Osteoblast (primary cell): Measurements from ENCODE around the gene KAT6B. TPM values are rescaled to one million over a fixed set of nuclear protein-coding genes. Genes with fewer than 3 reads are reported as not detected.
A peak's percentile ranks its signal among the peaks of the same experiment; 100 is the strongest.

ENCODE experiments used
- DNase-seq: peaks from one replicate; pipeline ENCODE4 v3.0.0; 2011; ENCODE audit warnings: low spot score, mixed read lengths; ENCODE audit not compliant: insufficient read length; ENCODE audit errors: missing footprints
- H2AFZ ChIP-seq: 2 replicates; pipeline ENCODE4 v1.6.0; 2011; ENCODE audit warnings: mild to moderate bottlenecking, low read length
- H3K27ac ChIP-seq: 2 replicates; pipeline ENCODE4 v1.5.1; 2011; ENCODE audit warnings: mild to moderate bottlenecking, low read depth, low read length, moderate library complexity
- H3K27me3 ChIP-seq: 2 replicates; pipeline ENCODE4 v1.6.0; 2012; ENCODE audit warnings: mild to moderate bottlenecking, control low read depth, inconsistent platforms, low read length, moderate library complexity; ENCODE audit not compliant: insufficient read depth
- H3K36me3 ChIP-seq: 2 replicates; pipeline ENCODE4 v1.5.1; 2011; ENCODE audit warnings: mild to moderate bottlenecking, low read length, control low read depth, moderate library complexity; ENCODE audit not compliant: insufficient read depth
- H3K4me1 ChIP-seq: 2 replicates; pipeline ENCODE4 v1.5.1; 2011; ENCODE audit warnings: mild to moderate bottlenecking, low read length, control low read depth, moderate library complexity; ENCODE audit not compliant: insufficient read depth
- H3K4me2 ChIP-seq: 2 replicates; pipeline ENCODE4 v1.6.0; 2011; ENCODE audit warnings: mild to moderate bottlenecking, low read length; ENCODE audit not compliant: insufficient read depth
- H3K4me3 ChIP-seq: fragments of 200-600 bp; sonication (generic); 3 replicates; pipeline ENCODE4 v1.5.1; 2012; ENCODE audit warnings: mild to moderate bottlenecking, low read length, inconsistent platforms; ENCODE audit not compliant: insufficient read depth
- H3K79me2 ChIP-seq: 2 replicates; pipeline ENCODE4 v1.6.0; 2012; ENCODE audit warnings: mild to moderate bottlenecking, low read length, control low read depth, inconsistent platforms; ENCODE audit not compliant: insufficient read depth
- H3K9me3 ChIP-seq: 2 replicates; pipeline ENCODE4 v1.5.1; 2011; ENCODE audit warnings: low read depth, low read length, control low read depth
- H4K20me1 ChIP-seq: 2 replicates; pipeline ENCODE4 v1.6.0; 2012; ENCODE audit warnings: mild to moderate bottlenecking, low read length, control low read depth; ENCODE audit not compliant: insufficient read depth
- total RNA-seq: library from RNA; depleted of rRNA; stranded (reverse); fragments of >200 nt; gene quantifications from 2 replicates; pipeline ENCODE4 v1.2.3, GENCODE V29; 2012
- TF ChIP-seq, protein P1 (sequence below): IDR thresholded peaks from 2 replicates; pipeline ENCODE4 v1.5.1; 2011; ENCODE audit warnings: mild to moderate bottlenecking, low read depth, low read length, moderate library complexity; ENCODE audit errors: extremely low read depth

KAT6B gene
- total RNA-seq, 1 donor: 24.6 TPM

DNA sequence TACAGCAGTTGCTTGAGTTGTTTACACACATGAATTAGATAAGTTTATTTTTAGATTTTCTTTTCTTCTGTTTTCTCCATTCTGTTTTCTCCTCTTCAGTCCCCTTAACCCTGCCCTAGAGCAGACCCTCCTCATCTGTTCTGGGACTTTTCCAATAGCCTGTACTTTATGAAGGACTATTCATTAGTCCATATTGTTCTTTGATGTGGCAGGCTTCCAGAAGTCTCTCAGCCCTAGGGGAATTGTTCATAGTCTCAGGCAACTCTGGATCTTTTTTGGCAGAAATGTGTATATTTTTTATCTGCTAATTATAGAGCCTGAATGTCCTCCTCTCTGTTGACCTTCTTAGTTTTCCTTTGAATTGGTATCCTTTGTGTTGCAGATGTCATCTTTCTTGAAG, 25.4 kb downstream of the KAT6B start:
- no peak for DNase-seq
- H4K20me1 ChIP-seq: peaks cover 18% of the 10 kb centered on the region

DNA sequence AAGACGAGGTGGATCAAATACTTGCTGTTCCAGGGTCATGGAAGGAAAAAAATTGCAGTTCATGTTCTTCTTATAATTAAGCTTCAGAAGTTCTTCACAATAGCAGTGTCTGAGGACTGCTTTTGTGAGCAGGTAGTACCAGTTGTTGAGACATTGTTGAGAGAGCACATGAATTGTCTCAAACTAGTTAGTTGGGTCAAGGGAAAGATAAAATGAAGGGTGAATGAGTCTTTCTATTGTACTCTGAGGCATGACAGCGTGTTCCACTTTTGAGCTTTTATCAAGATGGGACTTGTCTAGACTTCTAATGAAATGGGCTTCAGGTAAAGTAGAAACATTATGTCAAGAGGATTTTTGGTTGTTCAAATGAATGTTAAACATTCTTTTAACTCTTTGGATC, 26.0 kb downstream of the KAT6B start:
- Histone ChIP-seq H3K27me3 (no peaks in the 10 kb centered on the region), H3K9me3 (no peaks in the 10 kb centered on the region), H3K27ac (no peak overlapping the region), H3K4me1 (no peaks in the 10 kb centered on the region), H2AFZ (no peak overlapping the region), H4K20me1 (peaks cover 24% of the 10 kb centered on the region), H3K4me3 (no peak overlapping the region), H3K79me2 (peaks cover 68% of the 10 kb centered on the region), H3K36me3 (peaks cover 5% of the 10 kb centered on the region), H3K4me2 (no peak overlapping the region)
- DNase-seq: peak; percentile 4
- TF ChIP-seq, protein P1, sequence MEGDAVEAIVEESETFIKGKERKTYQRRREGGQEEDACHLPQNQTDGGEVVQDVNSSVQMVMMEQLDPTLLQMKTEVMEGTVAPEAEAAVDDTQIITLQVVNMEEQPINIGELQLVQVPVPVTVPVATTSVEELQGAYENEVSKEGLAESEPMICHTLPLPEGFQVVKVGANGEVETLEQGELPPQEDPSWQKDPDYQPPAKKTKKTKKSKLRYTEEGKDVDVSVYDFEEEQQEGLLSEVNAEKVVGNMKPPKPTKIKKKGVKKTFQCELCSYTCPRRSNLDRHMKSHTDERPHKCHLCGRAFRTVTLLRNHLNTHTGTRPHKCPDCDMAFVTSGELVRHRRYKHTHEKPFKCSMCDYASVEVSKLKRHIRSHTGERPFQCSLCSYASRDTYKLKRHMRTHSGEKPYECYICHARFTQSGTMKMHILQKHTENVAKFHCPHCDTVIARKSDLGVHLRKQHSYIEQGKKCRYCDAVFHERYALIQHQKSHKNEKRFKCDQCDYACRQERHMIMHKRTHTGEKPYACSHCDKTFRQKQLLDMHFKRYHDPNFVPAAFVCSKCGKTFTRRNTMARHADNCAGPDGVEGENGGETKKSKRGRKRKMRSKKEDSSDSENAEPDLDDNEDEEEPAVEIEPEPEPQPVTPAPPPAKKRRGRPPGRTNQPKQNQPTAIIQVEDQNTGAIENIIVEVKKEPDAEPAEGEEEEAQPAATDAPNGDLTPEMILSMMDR: no peak

More for the DNA sequence above, 25.4 kb downstream of the KAT6B start:
- H2AFZ ChIP-seq: no peak overlapping the region
- H3K4me1 ChIP-seq: no peaks in the 10 kb centered on the region
- no peak overlapping the region for H3K4me3 ChIP-seq
- no peaks in the 10 kb centered on the region for H3K27me3 ChIP-seq
- H3K27ac ChIP-seq: no peak overlapping the region
- peaks cover 5% of the 10 kb centered on the region for H3K36me3 ChIP-seq
- TF ChIP-seq, protein P1: no peak
- no peak overlapping the region for H3K4me2 ChIP-seq
- peaks cover 65% of the 10 kb centered on the region for H3K79me2 ChIP-seq
- H3K9me3 ChIP-seq: no peaks in the 10 kb centered on the region

DNA sequence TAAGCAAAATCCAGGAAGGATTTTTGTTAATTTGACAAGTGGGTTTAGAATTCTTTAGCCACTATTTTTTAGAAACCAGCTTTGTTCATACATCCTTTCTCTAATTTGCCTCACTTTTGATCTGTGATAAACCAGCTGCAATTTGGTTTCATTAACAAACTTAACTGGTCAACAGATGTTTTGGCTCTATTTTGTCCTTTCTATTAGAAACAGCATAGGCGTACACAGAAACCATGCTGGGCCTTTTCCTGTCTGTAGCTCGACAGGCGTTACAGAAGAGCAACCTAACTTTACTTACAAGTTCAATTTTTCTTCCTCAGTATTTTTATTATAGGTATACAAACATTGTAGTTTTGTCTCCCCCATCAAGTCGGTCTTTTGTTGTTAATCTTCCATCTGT, 28.2 kb downstream of the KAT6B start:
- Histone ChIP-seq H3K36me3 (no peaks in the 10 kb centered on the region), H4K20me1 (peaks cover 23% of the 10 kb centered on the region), H3K9me3 (no peaks in the 10 kb centered on the region), H3K27me3 (no peaks in the 10 kb centered on the region), H3K4me3 (no peak overlapping the region), H2AFZ (no peak overlapping the region), H3K4me2 (no peak overlapping the region), H3K4me1 (no peaks in the 10 kb centered on the region), H3K27ac (no peak overlapping the region), H3K79me2 (peaks cover 65% of the 10 kb centered on the region)
- TF ChIP-seq, protein P1: no peak
- DNase-seq: no peak

DNA sequence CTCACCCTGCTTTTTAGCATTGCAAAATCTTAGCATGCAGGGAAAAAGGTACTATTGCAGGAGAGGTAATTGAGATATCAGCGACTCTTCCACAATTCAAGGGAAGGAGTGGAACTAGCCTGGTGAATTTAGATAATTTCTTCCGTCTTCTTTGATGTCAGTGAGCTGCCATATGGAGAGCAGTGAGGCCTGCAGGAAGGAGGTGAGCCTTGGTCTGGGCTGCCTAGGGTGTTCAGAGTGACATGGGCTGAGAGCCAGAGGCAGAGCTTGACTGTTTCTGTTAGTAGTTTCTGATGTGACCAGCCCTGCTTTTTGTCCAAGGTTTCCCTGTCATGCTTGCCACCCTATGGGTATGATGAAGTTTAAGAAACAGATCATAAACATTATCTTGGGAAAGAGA, 28.6 kb downstream of the KAT6B start:
- no peak for DNase-seq
- no peak overlapping the region for H3K4me3 ChIP-seq
- H4K20me1 ChIP-seq: peaks cover 22% of the 10 kb centered on the region
- H3K27me3 ChIP-seq: no peaks in the 10 kb centered on the region
- H3K9me3 ChIP-seq: no peaks in the 10 kb centered on the region
- no peak overlapping the region for H3K4me2 ChIP-seq
- H3K36me3 ChIP-seq: no peaks in the 10 kb centered on the region
- no peak overlapping the region for H2AFZ ChIP-seq
- peaks cover 64% of the 10 kb centered on the region for H3K79me2 ChIP-seq
- TF ChIP-seq, protein P1: no peak
- no peak overlapping the region for H3K27ac ChIP-seq
- no peaks in the 10 kb centered on the region for H3K4me1 ChIP-seq
